Activated CD8-positive, alpha-beta memory T cell treated with anti-CD3 and anti-CD28 coated beads, Interleukin-2, amount 50 U/mL, for 1 hour (primary cell): Measurements from ENCODE around the gene SLC39A5.
"Not testable (repeated sequence)": the region's sequence is repeated elsewhere in the genome, so short reads cannot be mapped to it uniquely, and the experiment has no call there.

ENCODE experiments used
- DNase-seq: peaks from one replicate; pipeline ENCODE4 v3.0.0-alpha.2; 2020; ENCODE audit errors: extremely low read depth

SLC39A5 gene

DNA sequence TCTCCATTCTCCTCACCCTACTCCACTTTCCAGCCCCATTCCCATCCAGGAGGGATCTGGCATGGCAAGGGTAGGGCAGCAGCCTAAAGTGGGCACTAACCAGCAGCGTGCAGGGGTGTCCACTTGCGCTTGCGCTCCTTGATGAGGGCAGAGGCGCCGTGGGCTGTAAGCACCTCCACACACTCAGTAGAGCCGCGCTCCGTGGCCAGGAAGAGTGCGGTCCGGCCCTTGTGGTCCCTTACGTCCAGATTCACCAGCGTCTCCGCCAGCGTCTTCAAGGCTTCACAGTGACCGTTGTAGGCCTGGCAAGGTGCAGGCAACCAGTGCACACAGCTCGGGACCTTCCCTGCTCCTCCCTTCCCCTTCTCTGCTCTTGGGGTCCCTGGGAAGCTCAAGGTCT is 18.1 kb downstream of the SLC39A5 start:
- DNase-seq: no peak

DNA sequence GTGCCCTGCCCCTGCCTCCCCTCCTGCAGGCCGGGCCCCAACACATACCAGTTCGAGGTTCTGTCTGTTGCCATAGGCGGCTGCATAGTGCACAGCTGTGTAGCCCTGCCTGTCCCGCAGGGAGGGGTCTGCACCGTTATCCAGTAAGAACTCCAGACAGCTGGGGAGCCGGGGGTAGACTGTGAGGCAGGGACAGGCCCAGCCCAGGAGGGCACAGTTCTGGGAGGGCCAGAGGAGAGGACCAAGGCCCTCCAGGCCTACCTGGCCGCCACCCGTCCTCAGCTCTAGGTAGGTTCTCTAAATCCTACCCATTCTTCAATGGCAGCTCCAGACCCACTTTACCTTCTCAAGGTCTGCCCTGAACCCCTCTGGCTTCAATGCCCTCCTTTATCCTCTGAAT is 18.9 kb downstream of the SLC39A5 start:
- no peak for DNase-seq

DNA sequence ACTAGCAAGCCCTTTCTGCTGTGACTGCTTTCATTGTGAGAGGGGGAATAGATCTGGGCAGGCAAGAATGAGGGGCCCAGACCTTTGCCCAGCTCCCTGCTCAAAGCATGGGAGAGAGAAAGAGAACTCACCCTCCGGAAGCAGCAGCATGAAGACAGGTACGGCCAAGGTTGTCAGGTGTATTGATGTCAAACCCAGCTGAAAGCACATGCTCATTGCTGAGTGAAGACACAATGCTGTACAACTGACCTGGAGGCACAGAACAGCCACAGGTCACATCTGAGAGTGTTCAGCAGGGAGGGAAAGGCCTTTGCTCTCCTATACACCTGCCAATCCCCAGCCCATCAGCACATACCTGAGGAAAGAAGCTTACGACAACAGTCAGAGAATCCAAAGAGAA is 22.8 kb downstream of the SLC39A5 start:
- DNase-seq: no peak

- DNase-seq: no peak
Measured at GRCh38 chr12:56253091-56253490, 23.2 kb downstream of the SLC39A5 start.

- no peak for DNase-seq
Measured at GRCh38 chr12:56255671-56256070, 25.8 kb downstream of the SLC39A5 start.

DNA sequence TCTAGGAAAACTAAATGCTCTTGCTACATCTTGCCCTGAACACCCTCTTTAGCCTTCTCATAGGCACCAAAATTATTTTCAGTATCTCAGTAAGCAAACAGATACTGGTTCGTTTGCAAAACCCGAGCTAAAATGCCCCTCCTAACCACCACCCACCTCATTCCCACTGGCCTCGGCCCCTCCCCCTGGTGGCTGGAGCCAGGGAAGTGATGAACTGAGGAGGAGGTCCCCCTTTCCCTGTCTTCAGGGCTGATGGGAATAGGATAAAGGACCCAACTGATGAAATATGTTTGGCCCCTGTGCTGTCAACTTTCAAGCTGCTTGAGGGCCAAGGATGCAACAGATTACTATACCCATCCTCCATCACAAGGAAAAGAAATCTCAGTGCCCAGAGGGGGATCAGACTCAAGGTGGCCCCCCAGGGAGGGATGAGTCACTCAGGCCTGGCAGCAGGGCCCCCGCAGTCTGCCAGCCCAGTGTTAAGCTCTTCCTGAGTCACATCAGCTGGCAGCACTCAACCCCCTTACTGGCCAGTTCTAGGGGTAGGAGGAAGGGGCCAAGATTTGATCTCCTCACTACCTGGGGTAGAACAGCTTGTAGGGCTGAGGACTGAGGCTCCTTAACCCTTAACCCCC is 26.6 kb downstream of the SLC39A5 start:
- no peak for DNase-seq

DNA sequence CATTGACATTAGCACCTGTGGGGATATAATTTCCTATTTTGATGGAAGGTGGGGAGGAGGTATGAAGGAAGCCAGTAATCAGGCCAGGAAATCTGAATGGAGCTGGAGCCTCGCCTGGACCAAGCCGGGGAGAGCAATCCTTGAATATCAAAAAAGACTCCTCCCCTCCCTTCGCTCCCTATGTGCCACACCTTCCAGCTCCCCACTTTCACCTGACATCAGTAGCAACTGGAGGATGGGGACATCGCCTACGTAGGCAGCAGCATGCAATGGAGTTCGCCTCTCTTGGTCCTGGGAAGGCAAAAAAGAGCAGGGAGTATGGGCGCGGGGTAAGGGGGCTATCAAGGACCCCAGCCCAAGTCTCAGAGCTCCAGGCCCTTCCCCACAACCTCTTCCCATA is 27.2 kb downstream of the SLC39A5 start:
- no peak for DNase-seq

- DNase-seq: no peak
Measured at GRCh38 chr12:56257491-56258067, 27.7 kb downstream of the SLC39A5 start.

DNA sequence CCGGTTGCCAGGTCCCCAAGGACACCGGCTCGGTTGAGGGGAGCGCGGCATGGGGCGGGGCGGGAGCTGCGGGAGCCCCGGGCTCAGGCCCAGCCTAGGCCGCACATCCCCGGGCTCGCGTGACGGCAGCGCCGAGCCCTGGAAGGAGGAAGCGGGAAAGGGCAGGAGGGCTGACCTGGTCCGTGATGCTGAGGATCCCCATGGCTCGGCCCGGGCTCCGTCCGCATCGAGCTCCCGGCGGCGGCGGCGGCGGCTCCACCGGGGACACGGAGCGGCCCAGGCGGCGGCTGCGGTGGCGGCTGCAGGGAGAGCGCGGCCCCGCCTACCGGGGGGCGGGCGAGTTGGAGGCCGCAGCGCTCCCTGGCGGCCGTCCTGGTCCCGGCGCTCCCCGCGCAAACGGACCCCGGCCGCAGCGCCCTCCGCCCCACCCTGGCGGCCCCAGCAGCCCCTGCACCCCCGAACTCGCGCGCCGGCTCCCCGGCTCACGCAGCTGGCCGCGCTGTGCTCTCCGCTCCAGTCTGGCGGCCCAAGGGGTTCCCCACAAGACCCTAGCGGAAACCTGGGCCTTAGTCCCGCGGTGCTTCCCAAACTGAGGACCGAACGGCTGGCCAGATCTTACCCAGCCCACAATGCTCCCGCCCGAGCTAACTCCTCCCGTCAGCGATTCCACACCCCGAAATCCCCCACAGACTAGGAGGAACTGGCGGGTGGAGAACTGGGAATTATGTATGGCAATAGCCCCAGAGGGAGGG is 28.4 kb downstream of the SLC39A5 start, which contains the start of gene ANKRD52:
Gene ANKRD52 (minus strand): TSS at position 317 of the 752 bp plus-strand sequence. CDS start 115 bp downstream, at position 202.
- DNase-seq: peak; percentile 29

GRCh38 chr12:56258820-56259183 is 29.0 kb downstream of the SLC39A5 start:
- DNase-seq: no peak

GRCh38 chr12:56260380-56260779 is 30.5 kb downstream of the SLC39A5 start:
- DNase-seq: no peak

DNA sequence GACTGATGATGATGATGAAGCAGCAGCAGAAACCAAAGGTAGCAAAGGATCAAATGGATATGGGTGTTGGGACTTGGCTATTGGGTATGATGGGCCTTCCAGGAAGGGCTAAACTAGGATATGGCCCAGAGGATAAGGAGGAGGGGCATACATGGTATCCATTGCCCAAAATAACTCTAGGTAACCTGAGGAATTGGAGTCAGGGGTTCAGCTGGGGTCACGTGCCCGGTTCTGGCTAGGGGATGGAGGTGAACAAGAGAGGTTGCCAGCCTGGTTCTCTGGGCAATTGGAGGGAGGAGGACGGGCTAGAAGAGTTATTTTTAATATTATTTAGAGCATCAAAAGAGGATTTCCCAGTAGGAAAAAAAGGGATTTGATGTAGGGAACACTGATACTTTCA is 31.1 kb downstream of the SLC39A5 start:
- no peak for DNase-seq

GRCh38 chr12:56261503-56262232 is 31.8 kb downstream of the SLC39A5 start:
- no peak for DNase-seq

DNA sequence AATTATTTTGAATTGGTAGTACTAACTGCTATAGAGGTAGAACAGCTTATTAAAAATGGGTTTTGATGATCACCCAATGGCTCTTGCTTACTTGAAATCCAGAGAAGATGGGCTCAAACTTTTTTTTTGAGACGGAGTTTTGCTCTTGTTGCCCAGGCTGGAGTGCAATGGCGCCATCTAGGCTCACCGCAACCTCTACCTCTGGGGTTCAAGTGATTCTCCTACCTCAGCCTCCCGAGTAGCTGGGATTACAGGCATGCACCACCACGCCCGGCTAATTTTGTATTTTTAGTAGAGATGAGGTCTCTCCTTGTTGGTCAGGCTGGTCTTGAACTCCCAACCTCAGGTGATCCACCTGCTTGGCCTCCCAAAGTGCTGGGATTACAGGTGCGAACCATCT is 33.1 kb downstream of the SLC39A5 start:
- DNase-seq: not testable (repeated sequence)

DNA sequence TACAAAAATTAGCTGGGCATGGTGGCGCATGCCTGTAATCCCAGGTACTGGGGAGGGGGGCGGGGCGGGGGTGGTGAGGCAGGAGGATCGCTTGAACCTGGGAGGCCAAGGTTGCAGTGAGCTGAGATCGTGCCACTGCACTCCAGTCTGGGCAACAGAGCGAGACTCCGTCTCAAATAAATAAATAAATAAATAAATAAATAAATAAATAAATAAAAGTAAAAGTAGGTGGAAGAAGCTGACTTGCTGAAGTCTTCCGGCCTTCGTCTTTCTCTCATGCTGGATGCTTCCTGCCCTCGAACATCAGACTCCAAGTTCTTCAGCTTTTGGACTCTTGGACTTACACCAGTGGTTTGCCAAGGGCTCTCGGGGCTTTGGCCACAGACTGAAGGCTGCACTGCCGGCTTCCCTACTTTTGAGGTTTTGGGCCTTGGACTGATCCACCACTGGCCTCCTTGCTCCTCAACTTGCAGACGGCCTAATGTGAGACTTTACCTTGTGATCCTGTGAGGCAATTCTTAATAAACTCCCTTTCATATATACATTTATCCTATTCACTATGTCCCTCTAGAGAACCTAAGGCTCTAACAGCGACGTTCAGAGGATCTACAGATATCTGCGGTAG is 36.3 kb downstream of the SLC39A5 start:
- DNase-seq: not testable (repeated sequence)

- peak; percentile 79 for DNase-seq
Measured at GRCh38 chr12:56266693-56267442, 37.0 kb downstream of the SLC39A5 start, which contains the start of gene COQ10A. Gene COQ10A (plus strand): TSS chr12:56266942. CDS start chr12:56267119, 177 bp downstream.

DNA sequence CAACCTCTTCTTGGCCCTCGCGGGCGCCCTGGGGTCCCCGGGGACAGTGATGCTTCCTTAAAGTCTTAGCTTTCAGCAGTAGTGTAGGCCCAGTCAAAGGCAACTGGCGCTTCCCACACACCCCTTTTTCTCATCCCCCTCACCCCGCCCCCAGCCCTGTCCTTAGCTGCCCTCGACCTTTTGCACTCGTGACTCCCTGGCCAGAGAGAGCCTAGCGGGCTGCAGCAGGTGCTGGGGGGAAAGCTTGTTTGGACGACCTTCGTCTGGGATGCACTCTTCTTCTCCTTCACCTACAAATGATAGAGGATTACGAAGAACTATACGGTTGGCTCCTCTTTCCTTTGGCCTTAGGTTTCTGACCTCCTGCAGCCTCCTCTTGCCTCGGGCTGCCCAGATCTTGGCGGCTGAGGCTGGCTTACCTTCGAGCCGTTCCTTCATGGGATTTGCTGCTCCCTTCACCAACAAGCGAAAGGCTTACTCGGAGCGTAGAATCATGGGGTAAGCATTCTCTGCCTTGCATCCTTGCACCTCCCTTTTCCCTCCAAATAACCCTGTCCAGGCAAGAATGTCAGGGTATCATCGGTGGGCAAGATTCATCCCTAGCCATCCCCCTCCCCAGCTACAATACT is 37.7 kb downstream of the SLC39A5 start:
- no peak for DNase-seq

GRCh38 chr12:56271031-56271430 is 41.2 kb downstream of the SLC39A5 start:
- no peak for DNase-seq

DNA sequence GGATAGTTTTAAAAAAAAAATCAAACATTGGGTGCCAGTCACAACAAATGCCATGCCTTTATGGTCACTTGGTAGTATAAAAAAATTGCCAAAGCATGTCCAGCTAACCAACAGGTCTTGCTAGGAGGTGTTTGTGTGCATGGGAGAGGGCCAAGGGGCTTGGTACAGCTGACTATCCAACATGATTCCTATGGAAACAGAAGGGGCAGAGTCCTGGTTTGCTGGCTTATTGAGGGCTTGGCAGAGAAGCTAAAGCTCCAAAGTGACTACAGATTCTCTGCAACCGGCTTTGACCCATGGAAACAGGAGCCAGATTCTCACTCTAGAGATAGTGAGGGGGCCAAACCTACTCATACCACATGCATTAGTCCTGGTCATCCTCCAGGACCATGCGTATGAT is 42.6 kb downstream of the SLC39A5 start:
- not testable (repeated sequence) for DNase-seq

GRCh38 chr12:56274299-56274698 is 44.4 kb downstream of the SLC39A5 start:
- no peak for DNase-seq

DNA sequence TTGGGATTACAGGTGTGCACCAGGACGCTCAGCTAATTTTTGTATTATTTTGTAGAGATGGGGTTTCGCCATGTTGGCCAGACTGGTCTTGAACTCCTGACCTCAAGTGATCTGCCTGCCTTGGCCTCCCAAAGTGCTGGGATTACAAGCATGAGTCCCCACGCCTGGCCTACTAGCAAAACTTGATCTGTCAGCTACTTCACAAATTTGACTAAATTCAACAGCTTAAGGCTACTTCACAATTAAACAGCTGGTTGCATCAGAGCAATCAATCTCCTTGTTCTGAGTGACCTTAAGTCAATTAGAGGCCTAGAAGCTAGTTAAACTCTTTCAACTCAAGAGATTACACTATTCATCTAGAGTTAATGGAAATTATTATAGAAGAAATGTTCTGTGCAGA is 49.1 kb downstream of the SLC39A5 start:
- DNase-seq: no peak
